ENCODE results near the gene NINJ2. TPM values are rescaled to one million over a fixed set of nuclear protein-coding genes. Genes with fewer than 3 reads are reported as not detected.

The NINJ2 gene
- total RNA-seq, 1 donor from 2014 or later, result not detected

DNA sequence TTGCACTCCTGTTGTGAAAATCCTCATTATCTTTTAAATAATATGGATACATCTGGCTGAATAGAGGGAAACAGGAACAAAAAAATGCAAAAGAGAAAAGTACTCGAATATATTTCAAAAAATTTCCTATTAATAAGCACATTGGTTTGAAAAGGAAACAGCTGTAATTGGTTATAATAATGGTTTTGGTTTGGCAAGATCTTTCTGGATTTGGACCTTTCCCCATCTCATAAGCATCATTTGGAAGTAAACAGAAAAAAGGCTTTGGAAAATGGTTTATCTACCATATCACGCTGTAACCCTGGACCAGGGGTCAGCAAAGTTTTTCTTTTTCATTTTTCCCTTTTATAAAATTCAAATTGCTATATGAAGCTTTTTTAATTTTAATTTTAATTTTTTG lies 2.8 kb upstream of the NINJ2 start:
- H3K36me3 ChIP-seq (ENCODE audit: control insufficient read depth, insufficient read depth, low read length), result no peaks in the 10 kb centered on the region
- H3K4me3 ChIP-seq (ENCODE audit: low read depth, low read length), result no peak overlapping the region
- no peak for DNase-seq (ENCODE audit: low read depth)
- H3K27me3 ChIP-seq (ENCODE audit: control insufficient read depth, insufficient read depth, low read length), result peaks cover 13% of the 10 kb centered on the region
- TF ChIP-seq, protein P1, sequence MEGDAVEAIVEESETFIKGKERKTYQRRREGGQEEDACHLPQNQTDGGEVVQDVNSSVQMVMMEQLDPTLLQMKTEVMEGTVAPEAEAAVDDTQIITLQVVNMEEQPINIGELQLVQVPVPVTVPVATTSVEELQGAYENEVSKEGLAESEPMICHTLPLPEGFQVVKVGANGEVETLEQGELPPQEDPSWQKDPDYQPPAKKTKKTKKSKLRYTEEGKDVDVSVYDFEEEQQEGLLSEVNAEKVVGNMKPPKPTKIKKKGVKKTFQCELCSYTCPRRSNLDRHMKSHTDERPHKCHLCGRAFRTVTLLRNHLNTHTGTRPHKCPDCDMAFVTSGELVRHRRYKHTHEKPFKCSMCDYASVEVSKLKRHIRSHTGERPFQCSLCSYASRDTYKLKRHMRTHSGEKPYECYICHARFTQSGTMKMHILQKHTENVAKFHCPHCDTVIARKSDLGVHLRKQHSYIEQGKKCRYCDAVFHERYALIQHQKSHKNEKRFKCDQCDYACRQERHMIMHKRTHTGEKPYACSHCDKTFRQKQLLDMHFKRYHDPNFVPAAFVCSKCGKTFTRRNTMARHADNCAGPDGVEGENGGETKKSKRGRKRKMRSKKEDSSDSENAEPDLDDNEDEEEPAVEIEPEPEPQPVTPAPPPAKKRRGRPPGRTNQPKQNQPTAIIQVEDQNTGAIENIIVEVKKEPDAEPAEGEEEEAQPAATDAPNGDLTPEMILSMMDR (IDR thresholded peaks at IDR 0.05; ENCODE audit: insufficient read depth, low read length, poor library complexity, severe bottlenecking), result no peak

- Histone ChIP-seq H3K27me3 (ENCODE audit: control insufficient read depth, insufficient read depth, low read length) (peaks cover 13% of the 10 kb centered on the region), H3K4me3 (ENCODE audit: low read depth, low read length) (no peak overlapping the region), H3K36me3 (ENCODE audit: control insufficient read depth, insufficient read depth, low read length) (no peaks in the 10 kb centered on the region)
- TF ChIP-seq, protein P1 (IDR thresholded peaks at IDR 0.05; ENCODE audit: insufficient read depth, low read length, poor library complexity, severe bottlenecking), result no peak
- no peak for DNase-seq (ENCODE audit: low read depth)
These were observed 1.5 kb upstream of the NINJ2 start for GRCh38 chr12:664779-665092.

DNA sequence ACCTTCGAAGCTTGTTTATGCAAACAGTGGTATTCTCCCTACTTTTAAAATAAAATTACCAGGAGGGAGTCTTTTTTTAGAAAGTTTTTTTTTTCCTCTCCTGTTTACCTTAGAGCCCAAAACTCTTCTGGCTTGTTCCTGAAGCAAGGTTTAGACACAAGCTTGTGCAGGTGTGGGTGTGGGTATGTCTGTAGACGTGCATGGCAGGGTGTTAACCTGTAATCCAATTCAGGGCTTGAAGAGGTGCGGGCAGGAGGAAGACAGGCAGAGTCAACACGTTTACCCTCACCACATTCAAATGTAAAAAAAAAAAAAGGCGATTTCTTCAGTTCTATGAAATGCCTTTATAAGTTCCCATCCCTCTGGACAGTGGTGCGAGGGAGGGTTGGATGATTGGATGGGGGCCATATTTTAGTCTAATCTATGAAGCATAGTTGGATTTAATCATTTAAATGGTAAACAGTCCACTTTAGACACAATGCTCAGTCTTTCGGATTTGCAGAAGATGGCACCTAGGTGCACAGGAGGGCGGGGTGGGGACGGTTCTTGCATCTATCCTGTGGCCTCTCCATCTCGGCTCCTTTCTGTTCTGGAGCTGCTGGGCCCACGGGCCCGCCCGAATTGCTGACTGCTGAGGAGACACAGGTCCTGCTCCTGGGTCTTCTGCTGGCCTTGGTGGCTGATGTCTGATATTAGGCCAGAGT lies 982 bp upstream of the NINJ2 start:
- Histone ChIP-seq H3K4me3 (ENCODE audit: low read depth, low read length) (no peak overlapping the region), H3K36me3 (ENCODE audit: control insufficient read depth, insufficient read depth, low read length) (no peaks in the 10 kb centered on the region), H3K27me3 (ENCODE audit: control insufficient read depth, insufficient read depth, low read length) (peaks cover 13% of the 10 kb centered on the region)
- TF ChIP-seq, protein P1 (IDR thresholded peaks at IDR 0.05; ENCODE audit: insufficient read depth, low read length, poor library complexity, severe bottlenecking), result no peak
- no peak for DNase-seq (ENCODE audit: low read depth)

DNA sequence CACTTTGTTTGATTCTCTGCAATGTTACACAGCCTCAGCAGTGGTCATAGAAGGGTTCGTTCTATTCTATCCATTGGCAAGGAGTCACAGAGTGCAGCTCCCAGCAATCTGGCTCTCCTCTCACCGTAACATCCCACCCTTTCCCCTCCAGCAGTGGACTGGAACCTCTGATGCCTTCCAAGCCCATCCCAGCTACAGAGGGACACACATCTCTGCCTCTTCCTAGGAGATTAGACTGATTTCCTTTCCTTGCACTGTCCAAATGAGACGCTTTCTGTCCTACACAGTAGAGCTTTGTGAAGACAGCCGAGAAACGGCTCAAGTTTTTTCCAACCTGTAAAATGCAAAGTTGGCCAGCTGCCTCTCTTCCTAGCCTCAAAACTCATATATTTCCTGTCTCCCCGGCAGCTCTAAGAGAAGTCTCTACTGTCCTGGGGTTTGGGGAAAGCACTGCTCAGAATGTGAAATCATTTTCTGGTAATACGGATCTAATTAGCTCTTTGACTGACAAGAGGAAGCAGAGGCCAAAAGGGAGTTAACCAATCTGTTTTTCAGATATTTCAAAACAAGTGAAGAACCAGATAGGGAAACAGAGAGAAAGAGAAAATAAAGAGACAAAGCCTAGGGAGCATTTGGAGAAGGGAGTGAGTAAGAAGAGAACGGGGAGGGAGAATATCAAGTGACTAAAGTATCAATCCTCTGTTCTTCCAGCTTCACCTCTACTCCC lies 516 bp downstream of the NINJ2 start:
- TF ChIP-seq, protein P1 (IDR thresholded peaks at IDR 0.05; ENCODE audit: insufficient read depth, low read length, poor library complexity, severe bottlenecking), result no peak
- H3K36me3 ChIP-seq (ENCODE audit: control insufficient read depth, insufficient read depth, low read length), result no peaks in the 10 kb centered on the region
- DNase-seq (ENCODE audit: low read depth), result no peak
- no peak overlapping the region for H3K4me3 ChIP-seq (ENCODE audit: low read depth, low read length)
- H3K27me3 ChIP-seq (ENCODE audit: control insufficient read depth, insufficient read depth, low read length), result peaks cover 13% of the 10 kb centered on the region

- H3K27me3 ChIP-seq (ENCODE audit: control insufficient read depth, insufficient read depth, low read length), result peaks cover 13% of the 10 kb centered on the region
- TF ChIP-seq, protein P1 (IDR thresholded peaks at IDR 0.05; ENCODE audit: insufficient read depth, low read length, poor library complexity, severe bottlenecking), result no peak
- no peaks in the 10 kb centered on the region for H3K36me3 ChIP-seq (ENCODE audit: control insufficient read depth, insufficient read depth, low read length)
- H3K4me3 ChIP-seq (ENCODE audit: low read depth, low read length), result no peak overlapping the region
- DNase-seq (ENCODE audit: low read depth), result no peak
These were observed 1.3 kb downstream of the NINJ2 start for GRCh38 chr12:661720-662486.

Data from kidney epithelial cell (primary cell).